Measurements from ENCODE around the gene ENDOV. TPM values are rescaled to one million over a fixed set of nuclear protein-coding genes. Genes with fewer than 3 reads are reported as not detected.

ENDOV gene
- polyA plus RNA-seq, 2 of the 4 experiments (the other 2 are of a cell fraction): 33.2 to 42.6 TPM

DNA sequence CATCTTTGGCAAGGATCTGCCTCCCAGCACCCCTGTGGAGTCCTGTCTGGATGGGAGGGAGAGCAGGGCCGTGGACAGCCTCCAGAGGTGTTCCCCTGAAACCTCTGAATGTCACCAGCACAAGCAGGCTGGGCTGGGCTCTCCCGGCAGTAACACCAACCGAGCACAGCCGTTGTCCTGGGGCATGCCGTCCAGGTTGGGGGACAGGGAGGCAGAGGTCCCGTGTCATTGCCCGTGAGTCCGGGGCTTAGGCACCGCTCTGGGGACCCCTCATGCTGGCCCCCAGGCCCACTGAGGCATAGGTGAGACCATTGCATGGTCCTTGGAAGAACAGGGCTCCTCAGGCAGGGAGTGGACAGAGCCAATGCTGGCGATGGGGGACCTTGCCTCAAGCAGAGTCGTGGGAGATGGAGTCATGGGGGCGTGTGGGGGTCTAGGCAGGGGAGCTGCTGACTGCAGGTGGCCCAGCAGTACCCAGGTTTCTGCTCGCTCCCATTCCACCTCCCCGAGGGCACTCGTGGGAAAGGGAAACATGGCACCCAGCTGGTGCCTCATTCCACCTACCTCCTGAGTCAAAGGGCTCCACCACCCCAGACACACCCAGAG, 17.5 kb downstream of the ENDOV start:
- TF ChIP-seq NR3C1 (IDR thresholded peaks at IDR 0.05) (no peak), BHLHE40 (IDR thresholded peaks at IDR 0.05; ENCODE audit: low read depth, low read length) (no peak)
- Histone ChIP-seq H3K27ac (no peak overlapping the region), H3K4me1 (no peaks in the 10 kb centered on the region), H3K9me3 (no peaks in the 10 kb centered on the region), H3K4me3 (no peak overlapping the region), H3K4me2 (no peak overlapping the region)
- 0 out of 6 replicates have a peak, but pooled peaks of 1 of the 2 experiments have one; percentile 7 for ATAC-seq
- 57% methylated on average over 15 of the region's 15 CpGs for WGBS (ENCODE audit: missing lambda C conversion rate)
- DNase-seq (ENCODE audit: low read depth in 1 of 2, low spot score in 1 of 2): no peak
- FAIRE-seq: no peak
- CTCF ChIA-PET: interaction anchor here (0.6 to 2.5 kb wide), 12 partner anchors 9 to 769 kb away, joined by 3 to 8 read pairs (median 4); no protein-coding TSS in a partner anchor
- POLR2A ChIA-PET: interaction anchor here (1.1 kb wide), 1 partner anchor 22 kb away, joined by 4 read pairs; no protein-coding TSS in a partner anchor

DNA sequence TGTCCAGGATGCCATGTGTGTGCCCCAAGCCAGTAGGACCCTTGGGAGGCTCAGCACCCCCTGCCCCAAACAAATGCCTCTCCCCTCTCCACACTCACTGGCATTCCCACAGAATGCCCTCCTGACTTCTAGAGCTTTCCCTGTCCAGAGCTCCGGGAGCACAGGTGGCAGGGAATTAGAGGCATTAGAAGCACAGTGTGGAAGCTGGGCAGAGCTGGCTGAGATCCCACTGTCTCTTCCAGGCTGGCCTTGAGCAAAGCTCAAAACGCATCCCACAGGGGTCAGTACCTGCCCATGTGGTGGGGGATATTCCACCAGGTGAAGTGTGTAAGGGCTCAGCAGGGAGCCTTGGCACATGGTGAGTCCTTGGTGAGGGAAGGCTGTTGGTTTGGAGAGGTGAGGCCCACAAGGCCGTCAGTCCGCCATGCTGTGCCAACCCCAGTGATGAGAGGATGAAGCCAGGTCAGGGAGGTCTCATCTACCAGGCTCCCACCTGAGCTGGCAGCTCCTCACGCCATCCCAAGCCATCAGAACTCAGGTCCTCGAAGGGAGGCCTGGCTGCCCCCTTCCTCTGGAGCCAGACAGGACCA, 18.1 kb downstream of the ENDOV start:
- FAIRE-seq (no peak), ATAC-seq (no peak), DNase-seq (ENCODE audit: low read depth in 1 of 2, low spot score in 1 of 2) (no peak)
- WGBS (ENCODE audit: missing lambda C conversion rate): 73% methylated on average over 6 of the region's 6 CpGs
- ChIA-PET CTCF (interaction anchor here (0.9 to 2.5 kb wide), 9 partner anchors 8 to 549 kb away, joined by 3 to 8 read pairs (median 4); no protein-coding TSS in a partner anchor), POLR2A (interaction anchor here (1.1 kb wide), 1 partner anchor 22 kb away, joined by 4 read pairs; no protein-coding TSS in a partner anchor)
- Histone ChIP-seq H3K9me3 (no peaks in the 10 kb centered on the region), H3K27ac (no peak overlapping the region), H3K4me3 (no peak overlapping the region), H3K4me1 (no peaks in the 10 kb centered on the region), H3K4me2 (no peak overlapping the region)
- no peak for TF ChIP-seq POLR2A (IDR thresholded peaks at IDR 0.05; ENCODE audit: low read length)
- no peak for TF ChIP-seq FOXS1 (CRISPR knock-in tag; IDR thresholded peaks at IDR 0.05)
- no peak for TF ChIP-seq POLR2AphosphoS2 (conservative IDR thresholded peaks at IDR 0.05; ENCODE audit: low read length)
- TF ChIP-seq, protein P1, sequence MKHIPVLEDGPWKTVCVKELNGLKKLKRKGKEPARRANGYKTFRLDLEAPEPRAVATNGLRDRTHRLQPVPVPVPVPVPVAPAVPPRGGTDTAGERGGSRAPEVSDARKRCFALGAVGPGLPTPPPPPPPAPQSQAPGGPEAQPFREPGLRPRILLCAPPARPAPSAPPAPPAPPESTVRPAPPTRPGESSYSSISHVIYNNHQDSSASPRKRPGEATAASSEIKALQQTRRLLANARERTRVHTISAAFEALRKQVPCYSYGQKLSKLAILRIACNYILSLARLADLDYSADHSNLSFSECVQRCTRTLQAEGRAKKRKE (CRISPR knock-in tag; IDR thresholded peaks at IDR 0.05; ENCODE audit: low read depth): no peak
- TF ChIP-seq JUNB (IDR thresholded peaks at IDR 0.05): no peak
- no peak for TF ChIP-seq RNF2 (IDR thresholded peaks at IDR 0.05; ENCODE audit: borderline replicate concordance, low read depth)
- TF ChIP-seq, protein P2, sequence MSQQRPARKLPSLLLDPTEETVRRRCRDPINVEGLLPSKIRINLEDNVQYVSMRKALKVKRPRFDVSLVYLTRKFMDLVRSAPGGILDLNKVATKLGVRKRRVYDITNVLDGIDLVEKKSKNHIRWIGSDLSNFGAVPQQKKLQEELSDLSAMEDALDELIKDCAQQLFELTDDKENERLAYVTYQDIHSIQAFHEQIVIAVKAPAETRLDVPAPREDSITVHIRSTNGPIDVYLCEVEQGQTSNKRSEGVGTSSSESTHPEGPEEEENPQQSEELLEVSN (IDR thresholded peaks at IDR 0.05; ENCODE audit: borderline replicate concordance, low read depth): no peak

DNA sequence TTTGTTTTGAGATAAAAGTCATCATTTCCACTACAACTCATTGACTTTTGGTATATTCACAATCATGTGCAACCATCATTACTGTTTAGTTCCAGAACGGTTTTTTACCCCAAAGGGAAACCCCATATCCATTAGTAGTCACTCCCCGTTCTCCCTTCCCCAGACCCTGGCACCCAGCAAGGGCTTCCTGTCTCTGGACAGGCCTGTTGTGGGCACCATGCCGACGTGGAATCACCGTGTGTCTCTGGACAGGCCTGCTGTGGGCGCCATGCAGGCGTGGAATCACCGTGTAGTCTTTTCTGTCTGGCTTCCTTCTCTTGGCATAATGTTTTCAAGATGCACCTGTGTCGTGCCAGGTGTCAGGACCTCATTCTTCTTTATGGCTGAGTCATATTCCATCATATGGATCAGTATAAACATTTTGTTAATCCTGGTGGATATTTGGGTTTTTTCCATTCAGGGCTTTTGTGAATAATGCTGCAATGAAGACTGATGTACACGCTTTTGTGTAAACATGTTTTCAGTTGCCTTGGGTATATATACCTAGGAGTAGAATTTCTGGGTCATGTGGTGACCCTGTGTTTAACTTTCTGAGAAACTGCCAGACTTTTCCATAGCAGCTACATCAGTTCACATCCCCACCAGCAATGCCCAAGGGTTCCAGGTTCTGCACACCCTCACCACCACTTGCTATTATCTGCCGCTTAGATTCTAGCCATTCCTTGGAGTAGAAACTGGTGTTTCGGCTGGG, 19.1 kb downstream of the ENDOV start:
- ChIA-PET CTCF (interaction anchor here (1.1 to 2.5 kb wide), 6 partner anchors 9 to 548 kb away, joined by 3 to 8 read pairs (median 4); no protein-coding TSS in a partner anchor), POLR2A (no interaction called here)
- Histone ChIP-seq H3K27ac (no peak overlapping the region), H3K9me3 (no peaks in the 10 kb centered on the region), H3K4me2 (no peak overlapping the region), H3K4me3 (no peak overlapping the region), H3K4me1 (no peaks in the 10 kb centered on the region)
- WGBS (ENCODE audit: missing lambda C conversion rate): 57% methylated on average over 12 of the region's 12 CpGs
- TF ChIP-seq KDM1A (IDR thresholded peaks at IDR 0.05; ENCODE audit: low read depth): no peak
- no peak for TF ChIP-seq RFX5 (IDR thresholded peaks at IDR 0.05)
- TF ChIP-seq, protein P3, sequence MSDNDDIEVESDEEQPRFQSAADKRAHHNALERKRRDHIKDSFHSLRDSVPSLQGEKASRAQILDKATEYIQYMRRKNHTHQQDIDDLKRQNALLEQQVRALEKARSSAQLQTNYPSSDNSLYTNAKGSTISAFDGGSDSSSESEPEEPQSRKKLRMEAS (IDR thresholded peaks at IDR 0.05): no peak
- TF ChIP-seq HOXB13 (CRISPR knock-in tag; IDR thresholded peaks at IDR 0.05; ENCODE audit: low read depth): no peak
- no peak for TF ChIP-seq POLR2A (IDR thresholded peaks at IDR 0.05; ENCODE audit: low read length)
- no peak for TF ChIP-seq ZC3H11A (IDR thresholded peaks at IDR 0.05)
- TF ChIP-seq RARB (CRISPR knock-in tag; IDR thresholded peaks at IDR 0.05): no peak
- TF ChIP-seq, protein P4, sequence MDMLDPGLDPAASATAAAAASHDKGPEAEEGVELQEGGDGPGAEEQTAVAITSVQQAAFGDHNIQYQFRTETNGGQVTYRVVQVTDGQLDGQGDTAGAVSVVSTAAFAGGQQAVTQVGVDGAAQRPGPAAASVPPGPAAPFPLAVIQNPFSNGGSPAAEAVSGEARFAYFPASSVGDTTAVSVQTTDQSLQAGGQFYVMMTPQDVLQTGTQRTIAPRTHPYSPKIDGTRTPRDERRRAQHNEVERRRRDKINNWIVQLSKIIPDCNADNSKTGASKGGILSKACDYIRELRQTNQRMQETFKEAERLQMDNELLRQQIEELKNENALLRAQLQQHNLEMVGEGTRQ (IDR thresholded peaks at IDR 0.05): no peak
- TF ChIP-seq, protein P5, sequence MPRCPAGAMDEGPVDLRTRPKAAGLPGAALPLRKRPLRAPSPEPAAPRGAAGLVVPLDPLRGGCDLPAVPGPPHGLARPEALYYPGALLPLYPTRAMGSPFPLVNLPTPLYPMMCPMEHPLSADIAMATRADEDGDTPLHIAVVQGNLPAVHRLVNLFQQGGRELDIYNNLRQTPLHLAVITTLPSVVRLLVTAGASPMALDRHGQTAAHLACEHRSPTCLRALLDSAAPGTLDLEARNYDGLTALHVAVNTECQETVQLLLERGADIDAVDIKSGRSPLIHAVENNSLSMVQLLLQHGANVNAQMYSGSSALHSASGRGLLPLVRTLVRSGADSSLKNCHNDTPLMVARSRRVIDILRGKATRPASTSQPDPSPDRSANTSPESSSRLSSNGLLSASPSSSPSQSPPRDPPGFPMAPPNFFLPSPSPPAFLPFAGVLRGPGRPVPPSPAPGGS (IDR thresholded peaks at IDR 0.05): no peak
- TF ChIP-seq MYC (IDR thresholded peaks at IDR 0.05; ENCODE audit: borderline replicate concordance, low read length): no peak
- FAIRE-seq (no peak), DNase-seq (ENCODE audit: low read depth in 1 of 2, low spot score in 1 of 2) (no peak), ATAC-seq (no peak)
